ENCODE measurements around the gene NCEH1.
"Not testable (repeated sequence)": the region's sequence is repeated elsewhere in the genome, so short reads cannot be mapped to it uniquely, and the experiment has no call there.

The NCEH1 gene

DNA sequence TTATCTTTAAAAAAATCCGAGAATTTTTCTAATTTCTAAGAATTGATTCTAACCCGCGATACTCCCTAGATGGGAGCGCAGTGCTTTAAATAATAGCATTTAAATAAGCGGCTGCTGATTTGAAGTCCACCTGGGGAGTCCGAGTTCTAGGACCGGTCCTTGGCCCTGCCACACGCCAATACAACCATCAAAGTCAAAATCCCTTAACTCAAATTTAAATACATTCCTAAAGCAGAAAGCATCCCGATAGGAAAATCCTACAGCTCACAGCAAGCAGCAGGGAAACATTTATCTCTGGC, 39.2 kb upstream of the NCEH1 start:
- peak overlapping the region; percentile 95 for H3K27ac ChIP-seq
- CTCF ChIA-PET: interaction anchor here (0.6 to 1.3 kb wide), 9 partner anchors 26 to 943 kb away, joined by 3 to 6 read pairs (median 4); partner anchors contain the start of gene NCEH1
- POLR2A ChIA-PET (ENCODE audit: low non-redundant PET): interaction anchor here (0.5 to 0.6 kb wide), 2 partner anchors 126 to 434 kb away, joined by 7 to 8 read pairs; no protein-coding TSS in a partner anchor
- no peak for DNase-seq (ENCODE audit: low spot score)
- TF ChIP-seq, protein P1, sequence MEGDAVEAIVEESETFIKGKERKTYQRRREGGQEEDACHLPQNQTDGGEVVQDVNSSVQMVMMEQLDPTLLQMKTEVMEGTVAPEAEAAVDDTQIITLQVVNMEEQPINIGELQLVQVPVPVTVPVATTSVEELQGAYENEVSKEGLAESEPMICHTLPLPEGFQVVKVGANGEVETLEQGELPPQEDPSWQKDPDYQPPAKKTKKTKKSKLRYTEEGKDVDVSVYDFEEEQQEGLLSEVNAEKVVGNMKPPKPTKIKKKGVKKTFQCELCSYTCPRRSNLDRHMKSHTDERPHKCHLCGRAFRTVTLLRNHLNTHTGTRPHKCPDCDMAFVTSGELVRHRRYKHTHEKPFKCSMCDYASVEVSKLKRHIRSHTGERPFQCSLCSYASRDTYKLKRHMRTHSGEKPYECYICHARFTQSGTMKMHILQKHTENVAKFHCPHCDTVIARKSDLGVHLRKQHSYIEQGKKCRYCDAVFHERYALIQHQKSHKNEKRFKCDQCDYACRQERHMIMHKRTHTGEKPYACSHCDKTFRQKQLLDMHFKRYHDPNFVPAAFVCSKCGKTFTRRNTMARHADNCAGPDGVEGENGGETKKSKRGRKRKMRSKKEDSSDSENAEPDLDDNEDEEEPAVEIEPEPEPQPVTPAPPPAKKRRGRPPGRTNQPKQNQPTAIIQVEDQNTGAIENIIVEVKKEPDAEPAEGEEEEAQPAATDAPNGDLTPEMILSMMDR (conservative IDR thresholded peaks at IDR 0.05; ENCODE audit: low read depth): no peak

DNA sequence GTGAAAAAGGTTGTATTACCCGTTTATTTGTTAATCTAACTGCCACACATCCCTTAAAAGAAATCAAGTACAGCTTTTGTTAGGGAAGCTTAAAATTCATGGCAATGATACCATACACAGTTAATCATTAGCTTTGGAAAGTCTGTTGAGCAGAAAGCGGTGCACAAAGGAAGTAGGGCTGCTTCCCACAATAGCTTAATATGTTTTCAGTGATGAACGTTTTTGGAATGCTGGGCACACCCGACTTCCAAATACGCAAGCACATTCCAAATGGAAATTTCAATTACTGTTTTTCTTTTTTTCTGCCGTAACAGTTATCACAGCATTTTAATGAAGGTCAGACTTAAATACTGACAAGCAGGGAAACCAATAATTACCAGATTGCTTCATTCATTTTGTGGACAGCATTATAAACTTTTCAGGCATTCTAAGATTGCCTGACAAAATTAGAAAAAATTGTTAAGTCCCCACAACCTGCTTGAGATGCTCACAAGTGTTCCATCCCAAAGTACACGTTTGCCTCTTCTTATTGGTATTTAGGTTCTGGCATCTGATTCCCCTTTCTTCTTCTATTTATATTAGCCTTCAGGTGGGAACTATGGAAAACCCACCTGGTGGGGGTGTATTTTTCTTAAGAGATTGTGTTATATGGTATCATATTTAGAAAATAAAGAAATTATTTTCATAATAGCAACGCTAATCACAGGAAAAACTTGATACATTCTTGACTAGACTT, 38.5 kb upstream of the NCEH1 start:
- DNase-seq (ENCODE audit: low spot score): peak; percentile 75
- POLR2A ChIA-PET (ENCODE audit: low non-redundant PET): no interaction called here
- TF ChIP-seq, protein P1 (conservative IDR thresholded peaks at IDR 0.05; ENCODE audit: low read depth): no peak
- CTCF ChIA-PET: interaction anchor here (0.6 to 1.3 kb wide), 9 partner anchors 26 to 942 kb away, joined by 3 to 5 read pairs (median 4); no protein-coding TSS in a partner anchor
- H3K27ac ChIP-seq: peak overlapping the region; percentile 95; the same call in 1 of the 2 replicates

DNA sequence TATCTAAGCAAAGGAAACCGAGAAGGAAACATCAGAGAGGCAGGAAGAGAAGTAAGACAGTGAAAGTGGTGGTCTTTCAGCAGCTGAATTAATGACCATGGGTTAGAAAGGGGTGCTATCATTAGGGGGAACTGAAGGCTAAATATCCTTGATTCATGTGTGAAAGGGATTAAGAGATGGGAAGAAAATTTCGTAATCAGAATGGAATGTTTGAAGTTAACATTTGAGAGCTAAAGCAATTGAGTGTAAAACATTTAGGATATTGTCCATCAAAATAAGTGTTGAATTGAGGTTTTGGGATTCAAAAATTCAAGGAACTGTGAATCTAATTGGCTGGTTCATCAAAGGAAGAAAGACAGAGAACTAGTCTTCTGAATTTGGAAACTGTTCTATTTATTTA, 35.6 kb upstream of the NCEH1 start:
- no peak overlapping the region for H3K27ac ChIP-seq
- no peak for DNase-seq (ENCODE audit: low spot score)
- POLR2A ChIA-PET (ENCODE audit: low non-redundant PET): no interaction called here
- CTCF ChIA-PET: no interaction called here
- TF ChIP-seq, protein P1 (conservative IDR thresholded peaks at IDR 0.05; ENCODE audit: low read depth): no peak

DNA sequence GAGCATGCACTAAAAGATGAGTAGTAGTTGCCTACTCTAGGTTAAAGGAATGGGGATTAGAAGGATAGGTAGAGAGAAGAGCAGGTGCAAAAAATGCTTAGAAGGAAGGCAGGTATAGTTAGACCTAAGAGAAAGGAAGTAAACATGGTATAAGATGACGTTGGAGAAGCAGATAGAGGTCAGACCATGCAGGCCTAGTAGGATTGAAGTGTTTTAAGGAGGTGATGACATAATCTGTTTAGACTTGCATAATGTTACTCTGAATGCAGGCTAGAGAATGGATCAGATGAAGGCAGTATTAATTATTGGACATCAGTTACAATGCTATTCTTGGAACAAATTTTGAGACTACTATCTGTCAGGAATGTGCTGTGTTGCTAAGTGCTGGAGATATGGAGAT, 28.6 kb upstream of the NCEH1 start:
- DNase-seq (ENCODE audit: low spot score): no peak
- CTCF ChIA-PET: no interaction called here
- TF ChIP-seq, protein P1 (conservative IDR thresholded peaks at IDR 0.05; ENCODE audit: low read depth): no peak
- POLR2A ChIA-PET (ENCODE audit: low non-redundant PET): no interaction called here
- H3K27ac ChIP-seq: no peak overlapping the region

DNA sequence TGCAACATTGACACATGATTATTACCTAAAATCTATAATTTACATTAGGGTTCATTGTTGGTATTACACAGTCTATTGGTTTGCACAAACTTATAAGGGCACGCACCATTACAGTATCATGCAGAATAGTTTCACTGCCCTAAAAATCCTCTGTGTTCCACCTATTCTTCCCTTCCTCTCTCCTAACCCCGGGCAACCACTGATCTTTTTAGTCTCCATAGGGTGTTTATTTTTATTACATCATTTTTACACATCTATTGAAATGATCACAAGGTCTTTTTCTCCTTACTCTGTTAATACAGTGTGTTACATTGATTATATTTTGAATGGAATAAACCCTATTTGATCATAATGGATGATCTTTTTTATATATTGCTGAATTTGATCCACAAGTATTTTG, 24.1 kb upstream of the NCEH1 start:
- no peak for DNase-seq (ENCODE audit: low spot score)
- POLR2A ChIA-PET (ENCODE audit: low non-redundant PET): no interaction called here
- no peak overlapping the region for H3K27ac ChIP-seq
- CTCF ChIA-PET: no interaction called here
- TF ChIP-seq, protein P1 (conservative IDR thresholded peaks at IDR 0.05; ENCODE audit: low read depth): no peak

DNA sequence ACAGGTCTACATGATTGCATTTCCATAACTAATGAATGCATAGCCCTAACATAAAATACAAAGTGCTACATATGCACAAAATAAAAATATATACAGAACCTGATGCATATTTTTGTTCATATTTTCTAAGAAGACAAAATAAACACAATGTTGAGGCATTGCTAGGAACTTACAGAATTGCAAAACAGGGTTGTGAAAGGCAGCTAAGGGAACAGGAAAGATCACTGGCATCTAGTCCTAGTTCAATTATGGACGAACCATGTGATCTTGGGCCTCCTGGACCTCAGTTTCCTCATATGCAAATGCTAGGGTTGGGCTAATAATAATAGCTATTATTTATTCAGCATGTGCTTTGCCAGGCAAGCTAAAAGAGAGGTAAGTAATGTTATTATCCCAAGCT, 15.5 kb upstream of the NCEH1 start:
- CTCF ChIA-PET: interaction anchor here (0.5 kb wide), 1 partner anchor 116 kb away, joined by 3 read pairs; no protein-coding TSS in a partner anchor
- no peak for DNase-seq (ENCODE audit: low spot score)
- POLR2A ChIA-PET (ENCODE audit: low non-redundant PET): no interaction called here
- TF ChIP-seq, protein P1 (conservative IDR thresholded peaks at IDR 0.05; ENCODE audit: low read depth): no peak
- no peak overlapping the region for H3K27ac ChIP-seq

DNA sequence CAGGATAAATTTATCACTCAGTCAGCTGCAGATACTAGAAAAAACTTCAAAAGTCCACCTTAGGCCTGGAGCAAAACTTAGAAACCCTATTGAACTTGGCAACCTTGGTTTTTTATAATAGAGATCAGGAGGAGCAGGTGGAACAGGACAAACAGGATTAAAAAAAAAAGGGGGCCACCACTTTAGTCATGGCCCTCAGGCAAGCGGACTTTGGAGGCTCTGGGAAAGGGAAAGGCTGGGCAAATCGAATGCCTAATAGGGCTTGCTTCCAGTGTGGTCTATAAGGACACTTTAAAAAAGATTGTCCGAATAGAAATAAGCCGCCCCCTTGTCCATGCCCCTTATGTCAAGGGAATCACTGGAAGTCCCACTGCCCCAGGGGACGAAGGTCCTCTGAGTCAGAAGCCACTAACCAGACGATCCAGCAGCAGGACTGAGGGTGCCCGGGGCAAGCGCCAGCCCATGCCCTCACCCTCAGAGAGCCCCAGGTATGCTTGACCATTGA, 11.7 kb upstream of the NCEH1 start:
- CTCF ChIA-PET: interaction anchor here (0.7 kb wide), 1 partner anchor 11 kb away, joined by 3 read pairs; no protein-coding TSS in a partner anchor
- DNase-seq (ENCODE audit: low spot score); POLR2A ChIA-PET (ENCODE audit: low non-redundant PET); H3K27ac ChIP-seq: not testable (repeated sequence)

All from RWPE1 (cell line).